ENCODE results near the gene RHBDL1. TPM values are rescaled to one million over a fixed set of nuclear protein-coding genes. Genes with fewer than 3 reads are reported as not detected.

RHBDL1 gene
- total RNA-seq, 1 experiment from 2014 or later = 12.7 TPM

DNA sequence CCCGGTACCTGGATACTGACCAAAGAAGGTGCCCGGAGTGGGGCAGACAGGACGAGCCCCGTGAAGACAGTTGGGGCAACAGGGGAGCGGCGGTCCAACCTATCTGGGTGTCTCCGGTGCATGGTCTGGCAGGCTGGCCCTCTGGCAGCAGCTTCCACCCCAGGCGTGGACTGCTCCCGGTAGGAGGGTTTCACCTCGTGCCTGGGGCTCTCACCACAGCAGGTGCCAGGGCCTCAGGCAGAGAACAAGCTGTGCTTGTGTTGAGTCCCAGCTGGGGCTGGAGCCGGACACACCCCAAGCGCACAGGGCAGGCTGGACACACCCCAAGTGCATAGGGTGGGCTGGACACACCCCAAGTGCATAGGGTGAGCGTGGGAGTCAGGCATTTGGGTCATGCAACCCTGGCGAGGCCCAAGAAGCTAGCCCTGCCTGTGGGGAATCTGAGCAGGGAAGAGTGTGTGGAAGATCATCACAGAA, 31.6 kb downstream of the RHBDL1 start:
- Histone ChIP-seq H2AFZ (ENCODE audit: low read depth, low read length, poor library complexity, severe bottlenecking) (no peak overlapping the region), H3K4me1 (ENCODE audit: control insufficient read depth in 1 of 2, insufficient read depth in 2 of 2, low read length in 2 of 2) (peaks cover 3 to 40% of the 10 kb centered on the region in 2 experiments), H3K9ac (ENCODE audit: low read length) (no peak overlapping the region), H3K79me2 (ENCODE audit: insufficient read depth, low read length) (peaks cover 30% of the 10 kb centered on the region), H3K4me2 (ENCODE audit: low read length) (no peak overlapping the region), H3K27ac (ENCODE audit: low read depth, low read length) (peak overlapping the region; percentile 18; the same call in 1 of the 2 replicates), H3K27me3 (ENCODE audit: insufficient read depth, low read length) (no peaks in the 10 kb centered on the region), H3K9me2 (ENCODE audit: insufficient read depth) (no peaks in the 10 kb centered on the region), H3K36me3 (ENCODE audit: control insufficient read depth in 1 of 2, insufficient read depth in 2 of 2, low read length in 2 of 2) (no peaks in the 10 kb centered on the region; a peak in 2 of 4 replicates), H3K9me3 (ENCODE audit: control insufficient read depth in 1 of 2, insufficient read depth in 1 of 2, low read depth in 1 of 2, low read length in 2 of 2) (no peaks in the 10 kb centered on the region), H4K20me1 (ENCODE audit: insufficient read depth) (no peaks in the 10 kb centered on the region), H3K4me3 (replicated peaks in 1 of 2; ENCODE audit: low read depth in 1 of 2, low read length in 2 of 2) (no peak overlapping the region)
- DNase-seq (ENCODE audit: low read depth, low spot score) (no peak), ATAC-seq (no peak)
- BruUV-seq (replicated peaks) = no TSS peak
- POLR2A ChIA-PET = interaction anchor here (1.4 to 1.7 kb wide), 2 partner anchors 13 to 81 kb away, joined by 4 to 7 read pairs; partner anchors contain the start of genes CHTF18 and RPUSD1
- RAD21 ChIA-PET (ENCODE audit: low non-redundant PET in 1 of 2, low total read pairs in 2 of 2, uncharacterized antibody in 2 of 2, unreplicated experiment in 2 of 2) = no interaction called here
- intact Hi-C loops (cut with micrococcal nuclease) = no loop called here
- TF ChIP-seq CBX3 (IDR thresholded peaks at IDR 0.05; ENCODE audit: low read depth) (no peak), POLR2A (IDR thresholded peaks at IDR 0.05; ENCODE audit: borderline replicate concordance, extremely low read depth, insufficient read depth, insufficient read length) (no peak), YY1 (IDR thresholded peaks at IDR 0.05; ENCODE audit: extremely low read depth, insufficient replicate concordance, low read depth, low read length) (no peak), ELF1 (IDR thresholded peaks at IDR 0.05; ENCODE audit: borderline replicate concordance, low read depth) (no peak), RAD21 (IDR thresholded peaks at IDR 0.05; ENCODE audit: low read depth) (no peak)
- TF ChIP-seq, protein P1, sequence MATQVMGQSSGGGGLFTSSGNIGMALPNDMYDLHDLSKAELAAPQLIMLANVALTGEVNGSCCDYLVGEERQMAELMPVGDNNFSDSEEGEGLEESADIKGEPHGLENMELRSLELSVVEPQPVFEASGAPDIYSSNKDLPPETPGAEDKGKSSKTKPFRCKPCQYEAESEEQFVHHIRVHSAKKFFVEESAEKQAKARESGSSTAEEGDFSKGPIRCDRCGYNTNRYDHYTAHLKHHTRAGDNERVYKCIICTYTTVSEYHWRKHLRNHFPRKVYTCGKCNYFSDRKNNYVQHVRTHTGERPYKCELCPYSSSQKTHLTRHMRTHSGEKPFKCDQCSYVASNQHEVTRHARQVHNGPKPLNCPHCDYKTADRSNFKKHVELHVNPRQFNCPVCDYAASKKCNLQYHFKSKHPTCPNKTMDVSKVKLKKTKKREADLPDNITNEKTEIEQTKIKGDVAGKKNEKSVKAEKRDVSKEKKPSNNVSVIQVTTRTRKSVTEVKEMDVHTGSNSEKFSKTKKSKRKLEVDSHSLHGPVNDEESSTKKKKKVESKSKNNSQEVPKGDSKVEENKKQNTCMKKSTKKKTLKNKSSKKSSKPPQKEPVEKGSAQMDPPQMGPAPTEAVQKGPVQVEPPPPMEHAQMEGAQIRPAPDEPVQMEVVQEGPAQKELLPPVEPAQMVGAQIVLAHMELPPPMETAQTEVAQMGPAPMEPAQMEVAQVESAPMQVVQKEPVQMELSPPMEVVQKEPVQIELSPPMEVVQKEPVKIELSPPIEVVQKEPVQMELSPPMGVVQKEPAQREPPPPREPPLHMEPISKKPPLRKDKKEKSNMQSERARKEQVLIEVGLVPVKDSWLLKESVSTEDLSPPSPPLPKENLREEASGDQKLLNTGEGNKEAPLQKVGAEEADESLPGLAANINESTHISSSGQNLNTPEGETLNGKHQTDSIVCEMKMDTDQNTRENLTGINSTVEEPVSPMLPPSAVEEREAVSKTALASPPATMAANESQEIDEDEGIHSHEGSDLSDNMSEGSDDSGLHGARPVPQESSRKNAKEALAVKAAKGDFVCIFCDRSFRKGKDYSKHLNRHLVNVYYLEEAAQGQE (IDR thresholded peaks at IDR 0.05; ENCODE audit: low read depth) = no peak
- CTCF ChIA-PET = no interaction called here

Data from HCT116 (cell line).